Stimulated activated CD8-positive, alpha-beta memory T cell treated with anti-CD3 and anti-CD28 coated beads, Interleukin-2, amount 100 ng/mL, for 48 hours (primary cell): ENCODE measurements around the gene AGAP1.

ENCODE experiments used
- DNase-seq, 2 donors: peaks; one replicate each; pipeline ENCODE4 v3.0.0-alpha.2; 2020; ENCODE audit warnings: low read depth in 2 of 2

AGAP1 gene

GRCh38 chr2:236095504-236095903 lies 601.7 kb downstream of the AGAP1 start:
- DNase-seq, result no peak

DNA sequence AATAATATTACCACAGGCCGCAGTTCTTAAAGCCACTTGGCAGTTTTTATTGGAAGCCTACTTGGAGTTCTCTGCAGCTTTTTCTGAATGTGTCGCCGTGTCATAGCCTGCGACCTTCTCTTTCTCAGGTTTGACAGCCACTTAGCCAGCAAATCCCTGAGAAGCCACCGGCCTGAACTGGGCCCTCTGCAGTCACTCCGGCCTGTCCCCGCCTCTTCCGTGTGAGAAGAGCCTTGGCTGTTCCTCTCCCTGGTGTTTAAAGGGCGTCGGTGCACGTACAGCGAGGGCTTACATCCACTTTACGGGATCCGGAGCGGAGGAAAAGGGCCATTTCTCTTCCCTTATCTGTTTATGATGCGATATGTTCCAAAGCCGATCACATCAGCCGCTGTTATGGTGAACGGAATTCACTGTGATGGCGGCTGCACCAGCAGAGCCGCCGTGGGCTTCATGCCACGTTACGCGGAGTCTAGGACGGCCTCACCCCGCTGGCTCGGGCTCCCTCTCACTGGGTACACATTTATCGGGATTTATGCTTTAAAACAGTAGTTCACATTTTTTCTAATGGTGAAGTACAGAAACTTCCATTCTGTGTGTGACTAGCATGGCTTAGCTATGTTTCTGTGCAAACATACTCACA lies 607.6 kb downstream of the AGAP1 start:
- no peak for DNase-seq

DNA sequence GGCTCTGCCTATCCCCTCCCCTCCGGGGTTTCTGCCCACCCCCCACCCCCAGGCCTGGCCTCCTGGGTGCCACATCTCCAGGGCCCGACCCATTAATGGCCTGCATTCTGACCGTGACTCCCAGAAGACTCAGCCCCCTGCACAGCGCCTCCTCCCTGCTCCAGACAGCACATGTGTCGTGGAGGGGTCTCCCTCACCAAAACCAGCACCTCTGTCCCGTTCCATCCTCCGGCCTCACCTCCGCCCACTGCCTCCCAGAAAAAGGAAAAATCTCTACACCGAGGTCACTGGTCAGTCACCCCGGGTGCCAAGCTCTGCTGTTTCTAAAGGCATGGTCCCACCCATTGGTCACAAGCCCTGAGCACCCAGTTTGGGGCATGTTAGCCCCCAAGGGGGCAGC lies 609.1 kb downstream of the AGAP1 start:
- no peak for DNase-seq

DNA sequence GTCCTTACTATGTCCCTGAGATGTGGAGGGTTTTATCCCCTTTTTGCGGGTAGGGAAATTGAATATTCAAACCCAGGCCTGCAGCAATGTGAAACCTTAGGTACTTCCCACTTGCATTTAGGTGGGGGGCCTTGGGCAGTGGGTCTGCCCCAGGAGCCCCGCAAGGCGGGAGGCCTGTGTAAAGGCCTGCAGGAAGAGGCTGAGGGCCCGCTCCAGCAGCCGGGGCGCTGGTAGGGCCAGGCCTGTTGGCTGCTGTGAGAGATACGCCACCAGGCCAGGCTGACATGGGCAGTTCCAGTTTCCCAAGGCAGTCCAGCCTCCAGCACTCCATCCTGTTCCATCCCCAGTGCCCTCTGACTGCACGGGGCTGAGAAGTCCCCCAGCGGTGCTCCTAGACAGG lies 610.1 kb downstream of the AGAP1 start:
- DNase-seq, result no peak

DNA sequence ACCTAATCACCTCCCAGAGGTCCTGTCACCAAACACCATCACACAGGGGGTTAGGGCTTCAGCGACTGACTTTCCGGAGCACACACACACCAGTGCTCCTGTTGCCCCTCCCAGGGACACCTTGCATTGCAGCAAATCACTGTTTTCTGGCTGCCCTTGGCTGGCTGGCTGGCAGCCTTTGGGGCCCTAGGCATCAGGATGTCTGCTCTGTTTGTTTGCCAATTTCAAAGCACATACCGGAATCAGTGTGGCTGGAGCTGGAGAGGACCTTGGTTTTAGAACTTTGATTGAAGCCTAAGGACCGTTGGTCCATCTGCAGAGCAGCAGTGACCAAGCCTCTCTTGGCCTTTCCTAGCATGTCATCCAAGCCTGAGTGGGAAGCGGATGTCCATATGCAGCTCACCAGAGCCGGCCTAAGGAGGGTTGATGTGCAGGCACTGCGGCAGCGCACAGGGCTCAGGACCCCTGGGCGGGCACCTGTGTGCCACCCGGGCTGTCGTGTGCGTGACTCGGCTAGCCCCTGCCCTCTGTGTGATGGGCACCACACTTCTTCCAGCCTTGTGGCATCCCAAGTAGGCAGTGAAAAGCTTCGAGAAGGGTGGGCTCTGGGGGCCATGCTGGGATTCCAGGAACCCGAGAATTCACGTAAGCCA lies 612.2 kb downstream of the AGAP1 start:
- no peak for DNase-seq

- DNase-seq, result no peak
These were observed 612.9 kb downstream of the AGAP1 start for GRCh38 chr2:236106761-236107160.

- DNase-seq, result no peak
These were observed 613.7 kb downstream of the AGAP1 start for GRCh38 chr2:236107536-236107935.

GRCh38 chr2:236107942-236108625 lies 614.2 kb downstream of the AGAP1 start:
- DNase-seq, result no peak

DNA sequence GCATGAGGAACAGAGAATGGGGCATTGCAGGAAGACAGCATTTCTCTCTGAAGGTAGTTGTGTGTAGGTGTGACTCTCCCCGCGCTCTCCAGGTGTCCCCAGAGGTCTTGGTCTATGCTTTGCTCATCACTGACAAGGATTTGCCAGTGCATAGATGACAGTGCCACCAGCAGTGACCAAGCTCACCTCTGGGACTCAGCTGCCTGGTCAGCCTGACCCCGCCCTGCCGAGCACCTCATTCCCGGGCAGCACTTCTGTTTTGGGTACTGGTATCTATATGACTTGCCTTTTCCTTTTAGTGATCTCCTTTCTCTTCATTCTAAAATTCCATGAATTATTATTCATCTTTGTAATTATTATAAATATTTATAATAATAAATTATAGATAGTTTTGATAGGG lies 615.2 kb downstream of the AGAP1 start:
- DNase-seq, result no peak

GRCh38 chr2:236109473-236109872 lies 615.6 kb downstream of the AGAP1 start:
- DNase-seq, result no peak

DNA sequence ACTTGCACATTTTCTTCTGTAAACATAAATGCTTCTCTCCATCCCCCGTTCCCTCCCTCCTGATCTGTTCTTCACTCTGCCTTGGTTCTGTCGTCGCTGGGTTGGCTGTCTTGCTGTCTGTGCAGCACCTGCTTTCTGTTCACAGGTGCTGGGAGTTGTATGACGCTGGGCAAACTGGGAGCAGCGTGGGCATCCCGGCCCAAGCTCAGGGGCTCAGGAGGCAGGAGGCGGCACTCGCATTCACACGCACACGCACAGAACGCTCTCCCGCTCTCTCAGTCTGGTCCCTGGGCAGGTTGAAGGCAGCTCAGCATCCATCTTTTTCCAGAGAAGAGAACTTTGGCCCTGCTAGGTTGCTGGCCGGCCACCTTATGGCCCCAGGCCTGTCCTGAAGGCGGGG lies 618.6 kb downstream of the AGAP1 start:
- DNase-seq, result no peak

GRCh38 chr2:236113425-236113824 lies 619.6 kb downstream of the AGAP1 start:
- DNase-seq, result no peak

DNA sequence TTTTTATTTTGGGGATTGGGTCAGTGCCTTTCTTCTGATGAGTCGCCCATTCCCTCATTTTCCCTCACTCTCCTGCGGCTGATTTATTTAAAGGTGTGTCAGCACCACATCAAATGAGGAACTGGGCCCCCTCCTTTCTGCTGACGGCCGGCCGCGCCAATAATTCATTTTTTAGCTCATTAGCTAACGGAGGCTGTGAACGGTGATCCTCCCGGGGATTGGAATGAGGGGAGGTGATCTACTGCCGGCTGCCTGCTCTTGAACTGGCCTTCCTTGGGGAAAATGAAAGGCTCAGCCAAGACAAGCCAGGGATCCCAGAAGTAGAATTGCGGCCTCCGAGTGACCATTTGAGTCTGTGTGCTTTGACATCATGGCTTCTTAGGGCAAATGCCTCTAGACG lies 620.1 kb downstream of the AGAP1 start:
- no peak for DNase-seq

- no peak for DNase-seq
These were observed 621.1 kb downstream of the AGAP1 start for GRCh38 chr2:236114959-236115358.

- no peak for DNase-seq
These were observed 623.6 kb downstream of the AGAP1 start for GRCh38 chr2:236117401-236117800.

GRCh38 chr2:236117861-236118269 lies 624.0 kb downstream of the AGAP1 start:
- no peak for DNase-seq

DNA sequence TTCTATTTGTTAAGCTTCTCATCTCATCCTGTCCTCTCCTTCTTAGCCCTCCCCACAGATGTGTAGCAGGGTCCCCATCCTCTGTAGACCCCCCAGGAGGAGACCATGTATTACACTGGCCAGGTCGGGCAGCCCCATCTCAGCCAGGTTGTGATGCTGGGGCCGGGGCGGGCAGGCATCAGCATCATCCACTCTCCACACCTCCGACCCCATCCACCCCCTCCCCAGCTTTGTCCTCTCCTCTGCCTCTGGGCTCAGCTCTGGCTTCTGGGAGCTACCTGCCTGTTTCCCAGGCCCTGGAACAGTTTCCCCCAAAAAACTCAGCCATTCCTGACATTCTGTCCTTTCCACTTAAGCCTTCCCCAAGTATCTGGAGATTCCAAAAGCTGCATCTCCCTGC lies 625.2 kb downstream of the AGAP1 start:
- DNase-seq, result no peak

DNA sequence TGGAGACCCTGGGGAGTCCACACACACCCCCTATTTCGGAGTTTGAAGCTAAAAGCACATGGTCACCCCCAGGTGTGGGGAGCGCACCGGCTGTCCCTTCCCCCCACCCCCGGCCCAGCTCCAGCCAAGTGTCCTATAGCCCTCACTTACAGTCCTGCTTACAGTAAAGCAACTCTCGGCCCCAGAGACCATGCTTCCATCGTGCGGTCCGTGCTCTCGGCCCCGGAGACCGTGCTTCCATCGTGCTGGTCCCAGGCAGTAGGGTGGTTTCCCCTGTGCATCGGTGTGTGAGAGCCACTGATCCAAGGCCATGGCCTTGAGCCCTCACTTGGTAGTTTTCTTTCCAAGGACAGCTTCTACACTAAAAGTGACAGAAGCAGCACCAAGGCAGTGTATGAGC lies 625.6 kb downstream of the AGAP1 start:
- DNase-seq, result no peak

DNA sequence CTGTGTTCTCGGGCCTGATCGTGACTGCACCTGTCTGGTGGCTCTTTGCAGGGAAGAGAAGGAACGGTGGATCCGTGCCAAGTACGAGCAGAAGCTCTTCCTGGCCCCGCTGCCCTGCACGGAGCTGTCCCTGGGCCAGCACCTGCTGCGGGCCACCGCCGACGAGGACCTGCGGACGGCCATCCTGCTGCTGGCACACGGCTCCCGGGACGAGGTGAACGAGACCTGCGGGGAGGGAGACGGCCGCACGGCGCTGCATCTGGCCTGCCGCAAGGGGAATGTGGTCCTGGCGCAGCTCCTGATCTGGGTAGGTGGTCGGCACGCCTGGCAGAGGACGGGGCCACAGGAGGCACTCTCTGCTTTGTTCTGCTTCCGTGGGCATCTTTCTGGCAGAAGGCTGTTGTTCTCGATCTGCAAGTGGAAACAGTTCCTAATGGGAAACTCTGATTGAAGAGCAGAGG lies 626.3 kb downstream of the AGAP1 start:
- DNase-seq, result no peak

GRCh38 chr2:236120829-236121228 lies 627.0 kb downstream of the AGAP1 start:
- no peak for DNase-seq

DNA sequence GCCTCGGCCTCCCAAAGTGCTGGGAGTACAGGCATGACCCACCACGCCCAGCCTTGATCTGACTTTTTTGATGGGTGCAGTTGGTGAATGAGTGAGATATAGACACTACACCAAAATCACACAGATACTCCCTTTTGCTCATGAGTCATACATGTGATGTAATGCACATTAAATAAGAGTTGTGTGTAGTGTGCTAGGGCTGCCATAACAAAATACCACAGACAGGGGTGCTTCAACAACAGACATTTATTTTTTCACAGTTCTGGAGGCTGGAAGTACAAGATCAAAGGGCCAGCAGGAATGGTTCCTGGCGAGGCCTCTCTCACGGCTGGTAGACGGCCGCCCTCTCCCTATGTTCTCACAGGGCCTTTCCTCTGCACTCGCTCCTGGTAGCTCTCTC lies 627.7 kb downstream of the AGAP1 start:
- DNase-seq, result no peak

DNA sequence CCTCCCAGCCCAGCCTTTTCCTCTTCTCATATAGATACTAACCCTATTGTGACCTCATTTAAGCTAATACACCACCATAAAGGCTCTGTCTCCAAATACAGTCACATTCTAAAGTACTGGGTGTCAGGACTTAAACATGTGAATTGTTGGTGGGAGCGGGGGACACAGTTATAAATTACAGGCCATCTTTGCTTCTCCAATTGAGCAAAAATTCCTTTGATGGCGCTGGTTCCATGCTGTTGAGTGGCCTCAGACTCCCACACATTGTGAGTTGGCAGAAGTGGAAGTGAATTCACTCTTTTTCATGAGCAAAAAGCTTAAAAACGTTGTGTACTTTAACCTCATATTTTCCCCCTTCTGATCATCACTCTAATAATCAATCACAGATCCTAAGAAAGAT lies 628.4 kb downstream of the AGAP1 start:
- no peak for DNase-seq

GRCh38 chr2:236123716-236124115 lies 629.9 kb downstream of the AGAP1 start:
- DNase-seq, result no peak
